GM19324 (cell line): ENCODE measurements around the gene IMP4.

Experiments
- ATAC-seq: cut with Tn5 transposase; IDR thresholded peaks from one replicate; pipeline ENCODE4 v1.9.1; 2021; ENCODE audit warnings: mild to moderate bottlenecking, moderate library complexity; ENCODE audit not compliant: unreplicated experiment, low FRiP score

IMP4 gene

DNA sequence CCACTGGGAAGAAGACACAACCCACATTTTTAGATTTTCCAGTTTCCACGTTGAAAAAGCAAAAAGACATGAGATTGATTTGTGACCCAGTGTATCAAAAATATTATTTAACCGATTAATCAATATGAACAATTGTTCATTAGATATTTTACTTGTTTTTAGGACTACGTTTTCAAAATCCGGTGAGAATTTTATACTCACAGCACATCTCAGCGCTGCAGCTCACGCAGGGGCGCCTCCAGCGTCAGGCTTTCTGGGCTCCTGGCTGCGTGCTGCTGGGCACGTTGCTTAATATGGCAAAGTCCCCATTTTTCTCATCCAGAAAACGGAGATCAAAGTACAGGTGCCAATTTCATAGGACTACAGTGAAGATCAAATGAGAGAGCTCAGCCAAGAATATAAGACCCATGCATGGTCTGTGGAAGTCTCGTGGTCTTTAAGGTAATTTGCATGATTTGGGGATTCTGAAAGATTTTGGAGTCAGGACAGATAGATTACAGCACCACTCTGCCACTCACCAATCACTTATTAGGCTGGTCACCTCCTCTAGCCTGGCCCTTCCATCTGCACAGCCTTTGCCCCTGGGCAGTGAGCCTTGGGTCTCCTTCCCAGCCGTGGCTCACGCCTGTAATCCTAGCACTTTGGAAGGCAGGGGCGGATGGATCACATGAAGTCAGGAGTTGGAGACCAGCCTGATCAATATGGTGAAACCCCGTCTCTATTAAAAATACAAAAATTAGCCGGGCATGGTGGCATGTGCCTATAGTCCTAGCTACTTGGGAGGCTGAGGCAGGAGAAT is 49.4 kb downstream of the IMP4 start:
- no peak for ATAC-seq

DNA sequence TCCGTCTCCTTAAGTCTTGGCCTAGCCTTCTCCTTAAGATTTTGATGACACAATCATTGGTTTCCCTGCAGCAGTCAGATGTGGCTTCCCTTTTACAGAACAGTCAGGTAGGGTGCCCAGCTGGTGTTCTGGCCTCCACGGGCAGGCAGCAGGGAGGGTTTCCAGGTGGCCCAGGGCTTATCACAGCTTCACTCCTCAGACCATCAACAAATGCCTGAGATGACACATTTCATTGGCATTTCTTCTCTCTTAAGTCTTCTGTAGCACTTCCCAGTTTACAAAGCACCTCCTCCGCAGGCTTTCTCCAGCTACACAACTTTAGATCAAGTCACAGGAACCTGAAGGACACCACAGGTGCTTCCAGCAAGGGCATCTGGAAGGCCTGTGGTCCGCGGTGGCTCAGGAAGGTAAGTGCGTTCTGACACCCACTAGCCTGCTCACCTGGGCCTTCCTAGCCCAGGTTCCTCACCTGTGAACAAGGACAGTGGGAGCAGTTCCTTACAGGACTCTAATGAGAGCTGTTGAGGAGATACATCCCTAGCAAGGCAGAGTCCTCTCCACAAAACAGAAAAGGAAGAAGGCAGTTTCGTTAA is 50.7 kb downstream of the IMP4 start:
- no peak for ATAC-seq
